Mesothelial cell of epicardium (in vitro differentiated cells): ENCODE measurements around the gene AASDH. TPM values are rescaled to one million over a fixed set of nuclear protein-coding genes. Genes with fewer than 3 reads are reported as not detected.

Experiments used
- DNase-seq, 2 experiments: peaks; one replicate each; pipeline ENCODE4 v3.0.0; 2021; ENCODE audit warnings: low spot score in 2 of 2; ENCODE audit not compliant: unreplicated experiment in 2 of 2
- H3K27ac Mint-ChIP-seq: 2 replicates; pipeline ENCODE4 v1.8.0; 2021; ENCODE audit warnings: mixed read lengths
- H3K27me3 Mint-ChIP-seq: 2 replicates; pipeline ENCODE4 v1.8.0; 2021; ENCODE audit warnings: low read depth, mixed read lengths
- H3K36me3 Mint-ChIP-seq: 2 replicates; pipeline ENCODE4 v1.8.0; 2021; ENCODE audit warnings: mixed read lengths
- H3K4me1 Mint-ChIP-seq: 2 replicates; pipeline ENCODE4 v1.8.0; 2021; ENCODE audit warnings: mixed read lengths
- H3K4me3 Mint-ChIP-seq: 2 replicates; pipeline ENCODE4 v1.8.0; 2021; ENCODE audit warnings: mild to moderate bottlenecking, moderate library complexity, mixed read lengths
- H3K9me3 Mint-ChIP-seq: 2 replicates; pipeline ENCODE4 v1.8.0; 2021; ENCODE audit warnings: mixed read lengths
- CTCF ChIP-seq: fragments of 200-600 bp; sonication (generic); IDR thresholded peaks from one replicate; pipeline ENCODE4 v1.5.0; 2021; ENCODE audit warnings: antibody characterized with exemption; ENCODE audit not compliant: unreplicated experiment
- total RNA-seq: library from RNA; stranded (reverse); gene quantifications from 3 replicates; pipeline ENCODE4 v1.2.1, GENCODE V29; 2021

AASDH gene
- 18.0 to 26.1 TPM (median 21.9 TPM) in 3 replicates for total RNA-seq

GRCh38 chr4:56387023-56388001, at the start of gene AASDH:
AASDH (minus strand) TSS chr4:56387491; CDS start chr4:56384299, 3,192 bp downstream.
- DNase-seq, result peak; percentile 87 to 99
- Mint-ChIP-seq H3K27me3 (no peaks in the 10 kb centered on the region), H3K9me3 (no peaks in the 10 kb centered on the region), H3K4me3 (peak within 1 kb of the TSS; percentile 88), H3K36me3 (peaks cover 4% of the 10 kb centered on the region), H3K4me1 (peaks cover 27% of the 10 kb centered on the region), H3K27ac (peak within 1 kb of the TSS; percentile 99)
- TF ChIP-seq CTCF, result no peak

GRCh38 chr4:56435140-56435926, 48.0 kb upstream of the AASDH start, which contains the start of gene PPAT:
PPAT (minus strand) TSS chr4:56435615; CDS start chr4:56435477, 138 bp downstream.
- TF ChIP-seq CTCF, result peak; percentile 29
- H3K27me3 Mint-ChIP-seq, result no peaks in the 10 kb centered on the region
- H3K4me3 Mint-ChIP-seq, result peak within 1 kb of the TSS; percentile 93
- H3K36me3 Mint-ChIP-seq, result no peaks in the 10 kb centered on the region
- DNase-seq, result peak; percentile 96 to 99
- peaks cover 38% of the 10 kb centered on the region for H3K4me1 Mint-ChIP-seq
- no peaks in the 10 kb centered on the region for H3K9me3 Mint-ChIP-seq
- peak within 1 kb of the TSS; percentile 94 for H3K27ac Mint-ChIP-seq

- Mint-ChIP-seq H3K27me3 (no peaks in the 10 kb centered on the region), H3K4me1 (peaks cover 33% of the 10 kb centered on the region), H3K9me3 (no peaks in the 10 kb centered on the region), H3K36me3 (no peaks in the 10 kb centered on the region), H3K4me3 (peak overlapping the region; percentile 93), H3K27ac (peak overlapping the region; percentile 94)
- peak; percentile 28 to 60 for DNase-seq
- TF ChIP-seq CTCF, result no peak
Observed at GRCh38 chr4:56434599-56435139, 47.4 kb upstream of the AASDH start.

- peaks cover 33% of the 10 kb centered on the region for H3K4me1 Mint-ChIP-seq
- TF ChIP-seq CTCF, result no peak
Observed at GRCh38 chr4:56433280-56433679, 46.0 kb upstream of the AASDH start.

GRCh38 chr4:56430203-56430602, 42.9 kb upstream of the AASDH start:
- no peak for TF ChIP-seq CTCF
- DNase-seq, result no peak
- no peak overlapping the region for H3K4me3 Mint-ChIP-seq
- peaks cover 5% of the 10 kb centered on the region for H3K9me3 Mint-ChIP-seq
- H3K27ac Mint-ChIP-seq, result no peak overlapping the region
- H3K27me3 Mint-ChIP-seq, result no peaks in the 10 kb centered on the region
- peaks cover 30% of the 10 kb centered on the region for H3K4me1 Mint-ChIP-seq
- peaks cover 6% of the 10 kb centered on the region for H3K36me3 Mint-ChIP-seq

More at GRCh38 chr4:56433280-56433679, 46.0 kb upstream of the AASDH start:
- DNase-seq, result no peak
- H3K36me3 Mint-ChIP-seq, result no peaks in the 10 kb centered on the region
- H3K9me3 Mint-ChIP-seq, result no peaks in the 10 kb centered on the region
- no peaks in the 10 kb centered on the region for H3K27me3 Mint-ChIP-seq
- peak overlapping the region; percentile 47 for H3K27ac Mint-ChIP-seq
- peak overlapping the region; percentile 93 for H3K4me3 Mint-ChIP-seq
